Chondrocyte (in vitro differentiated cells): Measurements from ENCODE around the gene IL21R. TPM values are rescaled to one million over a fixed set of nuclear protein-coding genes. Genes with fewer than 3 reads are reported as not detected.
"Not testable (repeated sequence)": the region's sequence is repeated elsewhere in the genome, so short reads cannot be mapped to it uniquely, and the experiment has no call there.

Experiments
- DNase-seq: peaks from one replicate; pipeline ENCODE4 v3.0.0; 2021; ENCODE audit warnings: mixed read lengths, low spot score
- H3K27ac Mint-ChIP-seq: one replicate; pipeline ENCODE4 v1.8.0; 2021; ENCODE audit warnings: mild to moderate bottlenecking, moderate library complexity, mixed read lengths; ENCODE audit not compliant: unreplicated experiment
- H3K27me3 Mint-ChIP-seq: 2 replicates; pipeline ENCODE4 v1.8.0; 2021; ENCODE audit warnings: low read depth, mixed read lengths
- H3K36me3 Mint-ChIP-seq: 2 replicates; pipeline ENCODE4 v1.8.0; 2021; ENCODE audit warnings: low read depth, mixed read lengths
- H3K4me1 Mint-ChIP-seq: 2 replicates; pipeline ENCODE4 v1.8.0; 2021; ENCODE audit warnings: low read depth, mild to moderate bottlenecking, mixed read lengths
- H3K4me3 Mint-ChIP-seq: one replicate; pipeline ENCODE4 v1.8.0; 2021; ENCODE audit warnings: mild to moderate bottlenecking, moderate library complexity, mixed read lengths; ENCODE audit not compliant: unreplicated experiment
- H3K9me3 Mint-ChIP-seq: 2 replicates; pipeline ENCODE4 v1.8.0; 2021; ENCODE audit warnings: low read depth, mixed read lengths
- CTCF ChIP-seq: fragments of 200-600 bp; sonication (generic); IDR thresholded peaks from 2 replicates; pipeline ENCODE4 v1.5.0; 2021; ENCODE audit warnings: antibody characterized with exemption, mild to moderate bottlenecking, moderate library complexity
- total RNA-seq: library from RNA; stranded (reverse); gene quantifications from 3 replicates; pipeline ENCODE4 v1.2.1, GENCODE V29; 2021

Gene IL21R
- total RNA-seq, 1 donor from 2014 or later, result 2.2 TPM

- H3K36me3 Mint-ChIP-seq, result peaks cover 9% of the 10 kb centered on the region
- H3K4me3 Mint-ChIP-seq, result no peak overlapping the region
- H3K27me3 Mint-ChIP-seq, result no peaks in the 10 kb centered on the region
- peaks cover 23% of the 10 kb centered on the region for H3K9me3 Mint-ChIP-seq
- H3K4me1 Mint-ChIP-seq, result peaks cover 6% of the 10 kb centered on the region
- no peak overlapping the region for H3K27ac Mint-ChIP-seq
- no peak for DNase-seq
- no peak for TF ChIP-seq CTCF
These were observed 14.2 kb upstream of the IL21R start for GRCh38 chr16:27387724-27388123.

- Mint-ChIP-seq H3K4me3 (no peak overlapping the region), H3K9me3 (peaks cover 31% of the 10 kb centered on the region), H3K36me3 (peaks cover 11% of the 10 kb centered on the region), H3K27me3 (no peaks in the 10 kb centered on the region), H3K27ac (no peak overlapping the region), H3K4me1 (peaks cover 6% of the 10 kb centered on the region)
- TF ChIP-seq CTCF, result no peak
- DNase-seq, result no peak
These were observed 12.6 kb upstream of the IL21R start for GRCh38 chr16:27389272-27389961.

DNA sequence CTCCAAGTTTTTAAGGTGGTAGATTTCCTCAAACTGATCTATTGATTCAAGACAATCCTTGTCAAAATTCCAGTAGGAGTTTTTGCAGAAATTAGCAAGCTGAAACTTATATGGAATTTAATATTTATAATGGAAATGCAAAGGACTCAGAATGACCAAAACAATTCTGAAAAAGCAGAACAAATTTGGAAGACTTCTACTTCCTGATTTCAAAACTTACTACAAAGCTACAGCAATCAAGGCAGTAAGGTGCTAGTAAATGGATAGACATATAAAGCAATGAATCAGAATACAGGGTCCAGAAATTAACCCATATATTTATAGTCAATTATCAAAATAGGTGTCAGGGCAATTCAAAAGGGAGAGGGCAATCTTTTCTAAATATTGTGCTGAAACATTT lies 11.8 kb upstream of the IL21R start:
- Mint-ChIP-seq H3K36me3 (peaks cover 13% of the 10 kb centered on the region), H3K27me3 (no peaks in the 10 kb centered on the region)

GRCh38 chr16:27392671-27393070 lies 9.3 kb upstream of the IL21R start:
- H3K4me3 Mint-ChIP-seq, result no peak overlapping the region
- TF ChIP-seq CTCF, result no peak
- DNase-seq, result no peak
- H3K27me3 Mint-ChIP-seq, result no peaks in the 10 kb centered on the region
- H3K27ac Mint-ChIP-seq, result no peak overlapping the region
- H3K36me3 Mint-ChIP-seq, result peaks cover 19% of the 10 kb centered on the region
- H3K9me3 Mint-ChIP-seq, result peaks cover 44% of the 10 kb centered on the region
- H3K4me1 Mint-ChIP-seq, result peaks cover 6% of the 10 kb centered on the region

More for the DNA sequence above, 11.8 kb upstream of the IL21R start:
- no peak for TF ChIP-seq CTCF
- no peak overlapping the region for H3K27ac Mint-ChIP-seq
- peaks cover 36% of the 10 kb centered on the region for H3K9me3 Mint-ChIP-seq
- H3K4me3 Mint-ChIP-seq, result no peak overlapping the region
- DNase-seq, result no peak
- H3K4me1 Mint-ChIP-seq, result peaks cover 6% of the 10 kb centered on the region

DNA sequence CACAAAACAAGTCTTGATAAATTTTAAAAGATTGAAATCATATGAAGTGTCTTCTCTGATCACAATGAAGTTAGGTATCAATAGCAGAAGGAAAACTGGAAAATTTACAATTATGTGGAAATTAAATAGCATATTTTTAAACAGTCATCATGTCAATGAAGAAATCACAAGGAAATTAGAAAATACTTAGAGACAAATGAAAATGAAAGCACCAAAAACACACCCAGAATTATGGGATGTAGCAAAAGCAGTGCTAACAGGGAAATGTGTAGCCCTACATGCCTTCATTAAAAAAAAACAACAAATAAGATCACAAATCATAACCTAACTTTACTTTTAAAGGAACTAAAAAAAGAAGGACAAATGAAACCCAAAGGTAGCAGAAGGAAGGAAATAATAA lies 7.5 kb upstream of the IL21R start:
- no peak for TF ChIP-seq CTCF
- Mint-ChIP-seq H3K27ac (no peak overlapping the region), H3K9me3 (peaks cover 44% of the 10 kb centered on the region), H3K4me1 (peaks cover 7% of the 10 kb centered on the region), H3K36me3 (peaks cover 19% of the 10 kb centered on the region), H3K27me3 (no peaks in the 10 kb centered on the region), H3K4me3 (no peak overlapping the region)
- no peak for DNase-seq

DNA sequence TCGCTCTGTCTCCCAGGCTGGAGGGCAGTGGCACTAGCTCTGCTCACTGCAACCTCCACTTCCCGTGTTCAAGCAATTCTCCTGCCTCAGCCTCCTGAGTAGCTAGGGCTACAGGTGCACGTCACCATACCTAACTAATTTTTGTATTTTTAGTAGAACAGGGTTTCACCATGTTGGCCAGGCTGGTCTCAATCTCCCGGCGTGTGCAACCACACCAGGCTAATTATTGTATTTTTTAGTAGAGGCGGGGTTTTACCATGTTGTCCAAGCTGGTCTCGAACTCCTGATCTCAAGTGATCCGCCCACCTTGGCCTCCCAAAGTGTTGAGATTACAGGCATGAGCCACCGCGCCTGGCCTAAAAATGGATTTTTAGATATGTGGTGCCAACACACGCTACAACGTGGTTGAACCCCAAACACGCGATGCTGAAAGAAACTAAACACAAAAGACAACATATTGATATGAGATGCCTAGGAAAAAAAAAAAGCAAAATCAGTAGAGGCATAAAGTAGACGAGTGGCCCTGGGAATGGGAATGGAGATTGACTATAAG lies 3.6 kb upstream of the IL21R start:
- H3K4me3 Mint-ChIP-seq, DNase-seq, H3K27ac Mint-ChIP-seq, H3K27me3 Mint-ChIP-seq: not testable (repeated sequence)
- Mint-ChIP-seq H3K36me3 (peaks cover 14% of the 10 kb centered on the region), H3K4me1 (peaks cover 37% of the 10 kb centered on the region), H3K9me3 (peaks cover 28% of the 10 kb centered on the region)
